HG02870 (cell line): ENCODE measurements around the gene FLVCR2.
"Not testable (repeated sequence)": the region's sequence is repeated elsewhere in the genome, so short reads cannot be mapped to it uniquely, and the experiment has no call there.

ENCODE experiments used
- ATAC-seq: cut with Tn5 transposase; IDR thresholded peaks from one replicate; pipeline ENCODE4 v1.9.1; 2021; ENCODE audit warnings: mild to moderate bottlenecking, moderate library complexity; ENCODE audit not compliant: unreplicated experiment

FLVCR2 gene

DNA sequence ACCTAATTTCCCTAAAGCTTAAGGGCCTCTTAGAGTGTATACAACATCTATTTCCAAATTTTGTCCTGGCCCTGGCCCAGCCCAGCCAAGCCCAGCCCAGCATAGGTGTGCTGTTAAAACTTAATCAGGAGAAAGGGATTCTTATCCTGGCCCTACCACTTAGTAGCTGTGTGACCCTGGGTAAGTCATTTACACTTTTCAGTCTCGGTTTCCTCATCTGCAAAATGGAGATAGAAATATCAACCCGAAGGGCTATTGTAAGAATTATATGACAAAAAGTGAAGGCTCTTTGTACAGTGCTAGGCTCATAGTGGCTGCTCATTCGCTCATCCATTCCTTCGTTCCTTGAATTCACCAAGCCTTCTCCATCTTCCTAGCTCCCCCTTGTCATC, 81.8 kb downstream of the FLVCR2 start:
- ATAC-seq, result no peak

DNA sequence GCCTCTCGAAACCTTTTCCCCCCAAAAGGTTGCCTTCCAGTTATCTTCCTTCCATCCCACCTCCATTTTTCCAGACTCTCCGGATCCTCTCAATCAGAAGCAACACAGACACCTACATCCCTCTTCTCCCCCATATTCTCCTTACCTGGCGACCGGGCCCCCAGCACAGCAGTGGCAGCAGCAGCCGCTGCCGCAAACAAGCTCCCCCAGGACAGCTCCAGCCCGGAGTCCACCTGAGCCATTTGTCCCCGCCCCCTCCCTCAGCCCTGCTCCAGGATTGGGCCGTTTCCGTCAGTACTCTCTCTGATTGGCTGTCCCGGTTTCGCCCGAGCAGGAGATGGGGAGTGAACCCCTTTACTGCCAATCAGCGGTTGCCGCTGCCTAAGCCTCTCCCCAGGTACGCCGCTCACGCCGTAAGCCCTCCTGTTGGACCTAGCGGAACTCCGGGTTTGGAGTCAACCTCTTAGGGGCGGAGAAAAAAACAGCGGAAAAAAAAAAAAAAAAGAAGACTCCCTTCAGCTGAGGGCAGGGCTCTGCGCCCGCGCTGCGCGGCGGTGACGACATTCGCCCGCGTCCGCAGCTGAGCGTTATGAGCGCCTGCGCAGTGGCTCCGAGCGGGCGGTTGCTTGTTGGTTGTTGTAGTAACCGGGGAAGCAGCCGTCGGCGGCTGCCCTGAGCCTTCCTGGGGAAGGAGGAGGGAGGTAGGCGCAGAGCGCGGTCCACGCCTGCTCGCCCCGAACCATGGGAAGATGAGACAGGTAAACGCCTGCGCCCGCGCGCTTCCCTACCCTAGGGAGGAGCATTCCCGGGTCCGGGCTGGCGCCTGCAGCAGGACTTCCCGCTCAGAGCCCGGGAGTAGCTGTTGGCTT, 82.4 kb downstream of the FLVCR2 start, which contains the start of the genes ERG28 and TTLL5:
TSS of gene ERG28 (minus strand) at position 247 of the 869 bp plus-strand sequence. CDS start 3,374 bp downstream, outside the sequence.
TSS of gene TTLL5 (plus strand) at position 617 of the 869 bp plus-strand sequence. CDS start 1,904 bp downstream, outside the sequence.
- ATAC-seq, result peak; percentile 93

DNA sequence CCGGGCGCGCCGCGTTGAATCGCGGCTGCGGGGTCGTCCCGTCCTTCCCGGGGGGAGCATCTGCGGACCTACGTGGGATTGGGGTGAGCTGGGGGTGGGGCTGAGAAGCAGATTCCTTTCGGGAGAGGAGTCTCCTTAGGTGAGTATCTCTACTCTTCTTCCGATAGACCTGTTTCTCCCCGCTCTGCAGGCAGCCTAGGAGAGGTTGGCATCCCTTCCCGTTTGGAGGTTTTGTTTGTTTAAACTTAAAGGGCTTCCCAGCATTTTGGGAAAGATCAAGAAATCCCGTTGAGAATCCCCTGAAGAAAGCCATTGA, 83.0 kb downstream of the FLVCR2 start:
- no peak for ATAC-seq

DNA sequence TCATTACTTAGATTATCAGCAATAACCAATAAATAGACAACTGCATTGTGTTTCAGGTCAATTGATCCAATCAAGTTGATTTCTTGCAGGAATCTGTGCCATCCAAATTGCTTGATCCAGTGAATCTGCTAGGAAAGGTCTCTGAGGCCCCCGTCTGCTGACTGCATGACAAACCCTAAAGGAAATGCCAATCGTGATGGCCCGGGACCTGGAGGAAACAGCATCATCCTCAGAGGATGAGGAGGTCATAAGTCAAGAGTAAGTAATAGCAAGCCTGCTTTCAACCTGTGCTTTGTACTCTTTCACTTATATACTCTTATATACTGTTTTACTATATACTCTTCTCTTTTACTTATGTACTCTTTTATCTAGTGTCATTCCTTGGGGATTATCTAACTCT, 84.5 kb downstream of the FLVCR2 start:
- no peak for ATAC-seq

DNA sequence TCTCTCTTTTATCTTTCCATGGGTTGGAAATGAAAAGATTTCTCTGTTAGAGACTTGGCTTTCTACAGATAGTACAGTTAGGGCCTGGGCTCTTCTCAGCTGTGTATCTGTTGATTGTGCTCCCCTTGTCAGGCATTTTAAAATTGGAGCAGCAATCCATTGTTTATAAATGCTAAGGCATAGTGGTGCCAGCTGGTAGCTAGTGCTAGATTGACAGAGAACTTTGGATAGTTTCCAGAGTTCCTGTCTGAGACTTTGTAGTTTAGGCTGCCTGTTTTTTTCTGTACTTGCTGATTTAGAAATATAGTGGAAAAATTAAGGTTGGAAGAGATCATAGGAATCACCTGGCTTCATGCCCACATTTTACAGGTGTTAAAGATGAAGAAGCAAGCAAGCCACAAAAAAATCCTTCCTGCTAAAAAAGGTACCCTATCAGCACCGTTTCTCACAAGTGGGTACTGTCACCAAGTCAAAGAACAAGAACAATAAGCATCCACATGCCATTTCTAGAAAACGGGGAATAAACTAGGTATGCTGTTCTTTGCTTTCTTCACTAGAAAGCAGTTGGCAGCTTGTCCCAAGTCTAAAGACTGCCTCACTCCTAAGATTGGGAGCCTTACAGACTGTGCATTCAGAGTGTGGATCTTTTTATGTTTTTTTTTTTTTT, 88.8 kb downstream of the FLVCR2 start:
- no peak for ATAC-seq

DNA sequence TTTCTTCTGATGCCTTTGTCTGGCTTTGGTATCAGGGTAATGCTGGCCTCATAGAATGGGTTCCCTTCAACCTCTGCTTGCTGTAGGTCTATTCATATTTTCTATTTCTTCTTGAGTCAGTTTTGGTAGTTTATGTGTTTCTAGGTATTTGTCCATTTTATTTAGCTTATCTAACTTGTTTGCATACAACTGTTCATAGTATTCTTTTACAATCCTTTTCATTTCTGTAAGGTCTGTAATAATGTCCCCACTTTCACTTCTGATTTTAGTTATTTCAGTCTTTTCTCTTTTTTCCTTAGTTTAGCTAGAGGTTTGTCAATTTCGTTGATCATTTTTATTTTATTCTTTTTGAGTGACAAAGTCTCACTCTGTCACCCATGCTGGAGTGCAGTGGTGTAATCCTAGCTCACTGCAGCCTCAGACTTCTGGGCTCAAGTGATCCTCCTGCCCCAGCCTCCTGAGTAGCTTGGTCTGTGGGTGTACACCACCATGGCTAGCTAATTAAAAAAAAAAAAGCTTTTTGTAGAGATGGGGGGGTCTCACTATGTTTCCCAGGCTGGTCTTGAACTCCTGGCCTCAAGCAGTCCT, 94.3 kb downstream of the FLVCR2 start:
- no peak for ATAC-seq

DNA sequence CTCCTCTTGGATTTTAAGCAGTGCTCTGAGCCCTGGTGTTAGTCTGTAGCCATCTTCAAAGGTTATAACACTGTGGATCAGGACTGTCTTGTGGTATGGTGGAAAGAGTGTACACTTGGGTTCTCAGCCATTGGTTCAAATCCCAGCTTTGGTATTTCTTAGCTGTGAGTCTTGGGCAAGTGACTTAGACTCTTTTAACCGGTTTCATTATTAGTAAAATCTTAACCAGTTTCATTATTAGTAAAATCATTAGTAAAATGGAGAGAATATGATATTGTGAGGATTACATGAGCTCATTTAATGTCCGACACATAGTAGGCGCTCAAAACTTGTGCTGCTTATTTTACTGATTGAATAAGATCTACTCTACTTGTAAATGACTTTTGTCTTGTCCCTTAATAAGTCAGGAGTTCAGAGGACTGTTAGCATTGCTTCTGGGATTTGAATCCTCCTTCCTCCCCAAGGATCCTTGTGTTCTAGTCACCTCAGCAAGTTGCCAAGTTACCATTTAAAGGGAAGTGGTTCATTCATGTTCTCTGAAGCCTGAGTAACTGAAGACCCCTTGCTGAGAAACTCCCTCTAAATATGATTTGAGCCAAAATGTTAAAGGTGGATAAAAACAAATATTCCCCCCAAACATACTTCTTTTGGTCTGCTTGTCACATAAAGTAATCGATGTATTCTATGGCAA, 95.1 kb downstream of the FLVCR2 start:
- no peak for ATAC-seq

DNA sequence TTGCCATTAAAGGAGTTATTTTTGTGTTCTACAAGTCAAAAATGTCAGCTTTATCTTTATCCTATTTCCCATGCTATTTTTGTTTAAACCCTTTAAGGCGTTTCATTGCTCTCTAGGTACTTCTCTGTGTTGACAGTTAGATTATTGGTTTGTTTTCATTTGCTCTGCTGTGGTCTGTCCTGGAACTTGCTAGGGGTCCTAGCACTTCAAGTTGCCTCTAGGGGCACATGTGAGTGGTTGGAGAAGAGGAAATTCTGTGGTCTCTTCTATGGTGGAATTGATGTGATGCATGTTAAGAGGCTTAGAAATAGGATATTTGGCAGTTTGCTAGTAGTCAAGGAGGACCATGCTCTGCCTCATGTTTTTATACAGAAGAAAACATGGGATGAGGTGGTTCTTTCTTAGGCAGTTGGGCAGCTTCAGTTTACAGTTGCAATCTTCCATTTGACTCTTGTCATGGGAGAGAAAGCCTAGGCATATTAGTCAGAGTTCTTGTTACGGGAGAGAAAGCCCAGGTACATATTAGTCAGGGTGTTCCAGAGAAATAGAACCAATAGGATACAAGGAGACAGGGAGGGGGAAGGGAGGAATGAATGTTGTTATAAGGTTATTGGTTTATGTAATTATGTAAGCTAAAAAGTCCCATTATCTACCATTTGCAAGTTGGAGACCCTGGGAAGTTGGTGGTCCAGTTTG, 97.0 kb downstream of the FLVCR2 start:
- ATAC-seq, result no peak

DNA sequence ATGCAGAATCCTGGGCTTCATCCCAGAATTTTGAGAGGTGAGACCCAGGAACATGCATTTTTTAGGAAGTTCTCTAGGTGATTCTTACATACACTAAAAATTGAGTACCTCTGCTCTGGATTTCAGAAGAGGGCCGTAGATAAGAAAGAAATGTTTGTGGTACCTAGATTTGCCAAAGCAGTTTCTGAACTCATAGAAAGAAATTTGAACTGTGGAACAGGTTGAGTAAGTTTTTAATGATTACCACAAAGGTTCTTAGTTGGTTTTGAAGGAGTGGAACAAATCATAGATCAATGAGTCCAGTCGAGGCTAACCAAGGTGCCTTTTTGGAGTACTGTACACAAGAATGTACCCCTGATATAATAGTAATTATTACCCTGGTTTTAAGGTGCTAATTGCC, 107.5 kb downstream of the FLVCR2 start:
- ATAC-seq, result no peak

DNA sequence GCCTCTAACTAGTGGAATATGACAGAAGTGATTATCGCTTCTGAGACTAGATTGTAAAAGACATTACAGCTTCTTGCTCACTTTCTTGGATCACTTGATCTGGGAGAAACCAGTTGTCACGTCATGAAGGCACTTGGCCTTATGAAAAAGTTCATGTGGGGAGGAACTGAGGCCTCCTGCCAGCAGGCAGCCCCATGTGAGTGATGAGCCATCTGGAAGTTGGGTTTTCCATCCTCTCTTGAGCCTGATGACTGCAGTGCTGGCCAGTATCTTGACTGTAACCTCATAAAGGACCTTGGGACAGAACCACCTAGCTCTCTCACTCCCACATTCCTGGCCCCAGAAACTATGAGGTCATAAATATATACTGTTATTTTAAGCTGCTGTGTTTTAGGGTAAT, 110.6 kb downstream of the FLVCR2 start:
- no peak for ATAC-seq

DNA sequence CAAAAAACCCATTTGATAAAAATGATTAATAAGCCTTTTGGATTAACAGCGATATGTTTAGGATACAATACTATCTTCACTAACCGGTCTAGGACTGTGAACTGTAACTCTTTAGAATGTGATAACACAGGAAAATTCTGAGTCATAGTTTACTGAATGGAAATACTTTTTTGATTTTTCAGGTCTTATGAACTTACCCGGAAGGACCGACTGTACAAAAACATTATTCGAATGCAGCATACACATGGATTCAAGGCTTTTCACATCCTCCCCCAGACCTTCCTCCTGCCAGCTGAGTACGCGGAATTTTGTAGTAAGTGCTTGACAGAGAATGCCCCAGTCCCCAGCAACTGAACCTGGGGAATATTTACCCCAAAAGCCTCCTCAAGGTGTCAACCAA, 111.6 kb downstream of the FLVCR2 start:
- ATAC-seq, result no peak

DNA sequence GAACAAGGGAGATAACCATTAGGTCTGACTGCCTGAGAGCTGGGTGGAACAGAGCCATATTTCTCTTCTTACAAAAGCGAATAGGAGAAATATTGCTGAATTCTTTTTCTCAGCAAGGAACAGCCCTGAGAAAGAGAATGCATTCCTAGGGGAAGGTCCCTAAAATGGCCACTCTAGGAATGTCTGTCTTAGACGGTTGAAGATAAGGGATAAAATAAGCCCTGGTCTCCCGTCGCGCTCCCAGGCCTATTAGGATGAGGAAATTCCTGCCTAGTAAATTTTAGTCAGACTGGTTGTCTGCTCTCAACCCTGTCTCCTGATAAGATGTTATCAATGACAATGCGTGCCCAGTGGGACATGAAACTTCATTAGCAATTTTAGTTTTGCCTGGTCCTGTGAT, 116.6 kb downstream of the FLVCR2 start:
- ATAC-seq, result not testable (repeated sequence)

DNA sequence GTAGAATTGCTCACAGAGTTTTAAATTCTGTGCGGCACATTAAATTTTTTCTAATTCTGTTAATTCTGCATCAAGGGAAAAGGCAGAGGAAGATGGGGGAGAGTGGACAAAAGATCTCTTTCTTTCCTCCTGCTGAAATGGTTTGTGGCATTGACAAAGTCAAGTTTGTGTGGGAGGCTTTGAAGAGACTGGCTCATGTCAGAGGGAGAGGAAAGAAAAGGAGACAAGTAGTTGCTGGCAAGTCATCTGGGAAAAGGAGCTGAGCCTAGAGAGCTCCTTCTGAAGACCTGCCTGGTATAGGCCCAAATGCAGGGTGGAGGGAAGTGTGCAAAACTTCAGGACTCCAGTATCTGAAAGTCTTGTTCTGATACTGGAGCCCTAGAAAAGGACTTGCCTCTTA, 119.0 kb downstream of the FLVCR2 start:
- no peak for ATAC-seq
